BLaER1 treated with 17β-estradiol and CSF1 and Interleukin-3, amounts not matched to agents 10 nM and 100 nM (cell line): ENCODE data around the gene CHST3.

ENCODE experiments used
- H3K27ac ChIP-seq, 11 experiments: shearing (Covaris generic); formaldehyde crosslinking; 2 replicates each; pipeline ENCODE4 v1.8.1; 2022
- H3K27me3 ChIP-seq, 11 experiments: shearing (Covaris generic); formaldehyde crosslinking; 2 replicates each; pipeline ENCODE4 v1.8.1; 2022
- H3K36me3 ChIP-seq, 11 experiments: shearing (Covaris generic); formaldehyde crosslinking; 2 replicates each; pipeline ENCODE4 v1.8.1; 2022
- H3K4me1 ChIP-seq, 10 experiments: shearing (Covaris generic); formaldehyde crosslinking; 2 replicates each; pipeline ENCODE4 v1.8.1; 2022
- H3K4me2 ChIP-seq, 11 experiments: shearing (Covaris generic); formaldehyde crosslinking; 2 replicates each; pipeline ENCODE4 v1.8.1; 2022
- H3K4me3 ChIP-seq, 10 experiments: shearing (Covaris generic); formaldehyde crosslinking; 2 replicates each; pipeline ENCODE4 v1.8.1; 2022
- H3K9ac ChIP-seq, 11 experiments: shearing (Covaris generic); formaldehyde crosslinking; 2 replicates each; pipeline ENCODE4 v1.8.1; 2022
- H3K9me3 ChIP-seq, 11 experiments: shearing (Covaris generic); formaldehyde crosslinking; replicated peaks in 1 of 11; 2 replicates each; pipeline ENCODE4 v1.8.1; 2022
- H4K20me1 ChIP-seq, 11 experiments: shearing (Covaris generic); formaldehyde crosslinking; 2 replicates each; pipeline ENCODE4 v1.8.1; 2022
- Cebpa-rat ChIP-seq, 11 experiments: shearing (Covaris generic); IDR thresholded peaks; 2 replicates each; pipeline ENCODE4 v1.8.1; 2022

Gene CHST3

DNA sequence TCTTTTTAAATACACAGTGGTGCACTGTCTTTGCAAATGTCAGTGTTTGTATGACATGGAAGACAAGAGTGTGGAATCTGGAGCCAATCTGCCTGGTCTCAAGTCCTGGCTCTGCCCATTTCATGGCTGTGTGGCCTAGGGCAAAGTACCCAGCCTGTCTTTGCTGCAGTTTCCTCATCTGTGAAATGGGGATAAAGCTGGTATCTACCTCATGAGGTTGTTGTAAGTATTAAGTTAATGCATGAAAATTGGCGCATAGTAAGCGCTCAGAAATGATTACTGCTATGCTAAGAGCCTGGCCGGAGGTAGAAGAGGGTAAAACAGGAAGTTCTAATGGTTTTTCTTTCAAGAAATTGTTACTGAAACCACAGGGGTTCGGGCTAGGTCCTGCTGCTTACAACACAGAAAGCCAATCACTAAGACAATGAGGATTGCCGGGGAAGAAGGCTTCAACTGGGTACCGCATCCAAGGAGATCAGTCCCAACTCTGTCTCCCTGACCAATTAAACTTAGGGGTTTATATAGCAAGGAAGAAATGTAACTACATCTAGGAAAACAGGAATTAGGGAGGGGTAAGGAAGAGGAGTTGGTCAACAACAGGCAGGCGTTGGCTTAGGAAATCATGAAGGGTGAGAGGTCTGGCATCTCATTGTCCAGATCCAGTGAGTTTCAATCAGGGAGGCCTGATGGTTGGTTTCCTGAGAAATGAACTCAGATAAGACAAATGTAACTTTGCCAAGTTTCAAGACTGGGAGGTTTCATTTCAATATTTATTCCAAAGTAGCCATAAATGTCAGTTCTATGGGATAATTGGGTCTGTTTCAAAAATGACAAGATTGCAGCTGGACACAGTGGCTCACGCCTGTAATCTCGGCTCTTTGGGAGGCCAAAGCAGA is 57.0 kb downstream of the CHST3 start:
- Histone ChIP-seq H3K4me1 (peaks cover 22 to 32% (median 26%) of the 10 kb centered on the region in 10 experiments), H3K4me2 (peak overlapping the region; percentile 2 to 37 (median 21); a peak in 12 of 22 replicates), H3K4me3 (no peak overlapping the region), H3K27ac (no peak overlapping the region), H3K27me3 (no peaks in the 10 kb centered on the region), H3K9ac (no peak overlapping the region), H3K9me3 (no peaks in the 10 kb centered on the region), H4K20me1 (no peaks in the 10 kb centered on the region), H3K36me3 (no peaks in the 10 kb centered on the region)
- no peak for TF ChIP-seq Cebpa-rat (IDR thresholded peaks at IDR 0.05)

GRCh38 chr10:72022228-72022627 is 58.0 kb downstream of the CHST3 start:
- Histone ChIP-seq H3K4me2 (no peak overlapping the region), H3K27ac (no peak overlapping the region), H3K36me3 (no peaks in the 10 kb centered on the region), H3K4me1 (peaks cover 11 to 28% (median 19%) of the 10 kb centered on the region in 10 experiments), H3K9me3 (no peaks in the 10 kb centered on the region), H3K27me3 (no peaks in the 10 kb centered on the region), H3K4me3 (no peak overlapping the region), H3K9ac (no peak overlapping the region), H4K20me1 (no peaks in the 10 kb centered on the region)
- TF ChIP-seq Cebpa-rat (IDR thresholded peaks at IDR 0.05) = no peak

DNA sequence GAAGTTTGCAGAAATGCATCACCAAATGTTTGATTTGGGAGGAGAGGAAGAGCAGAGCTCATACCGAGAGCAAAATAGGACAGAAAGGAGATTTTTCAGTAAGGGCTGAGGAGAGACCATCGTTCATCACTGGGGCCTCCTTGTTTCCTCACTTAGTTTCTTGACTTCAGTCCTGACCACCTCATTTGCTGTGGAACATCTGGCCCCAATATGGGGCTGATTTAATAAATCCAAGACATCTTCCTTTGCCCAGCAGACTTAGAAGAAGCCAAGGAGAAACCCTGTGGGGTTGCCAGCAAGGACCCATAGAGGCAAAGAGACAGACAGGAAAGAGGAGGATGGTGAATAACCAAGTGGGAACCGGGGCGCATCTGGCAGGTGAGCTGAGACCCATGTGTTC is 60.4 kb downstream of the CHST3 start:
- Histone ChIP-seq H3K4me2 (no peak overlapping the region), H3K27ac (no peak overlapping the region), H3K4me1 (peaks cover 9 to 23% (median 15%) of the 10 kb centered on the region in 10 experiments), H4K20me1 (no peaks in the 10 kb centered on the region), H3K9me3 (no peaks in the 10 kb centered on the region), H3K9ac (no peak overlapping the region), H3K4me3 (no peak overlapping the region), H3K27me3 (no peaks in the 10 kb centered on the region), H3K36me3 (no peaks in the 10 kb centered on the region)
- no peak for TF ChIP-seq Cebpa-rat (IDR thresholded peaks at IDR 0.05)

GRCh38 chr10:72025400-72025799 is 61.2 kb downstream of the CHST3 start:
- H3K9me3 ChIP-seq = no peaks in the 10 kb centered on the region
- no peak overlapping the region for H3K9ac ChIP-seq
- H3K4me3 ChIP-seq = no peak overlapping the region
- no peak overlapping the region for H3K27ac ChIP-seq
- H3K4me1 ChIP-seq = peaks cover 9 to 24% (median 15%) of the 10 kb centered on the region in 10 experiments
- peak overlapping the region in 3 of 11 experiments; percentile 26 to 54 (median 30); a peak in 2 of 22 replicates for H3K4me2 ChIP-seq
- H3K27me3 ChIP-seq = no peaks in the 10 kb centered on the region
- no peaks in the 10 kb centered on the region for H4K20me1 ChIP-seq
- no peaks in the 10 kb centered on the region for H3K36me3 ChIP-seq
- no peak for TF ChIP-seq Cebpa-rat (IDR thresholded peaks at IDR 0.05)

- Histone ChIP-seq H3K4me1 (peaks cover 9 to 28% (median 14%) of the 10 kb centered on the region in 10 experiments), H3K9me3 (no peaks in the 10 kb centered on the region), H4K20me1 (no peaks in the 10 kb centered on the region), H3K36me3 (no peaks in the 10 kb centered on the region), H3K27ac (no peak overlapping the region), H3K9ac (no peak overlapping the region; a peak in 1 of 22 replicates), H3K4me3 (no peak overlapping the region), H3K27me3 (no peaks in the 10 kb centered on the region), H3K4me2 (peak overlapping the region in 8 of 11 experiments; percentile 20 to 54 (median 28); a peak in 13 of 22 replicates)
- no peak for TF ChIP-seq Cebpa-rat (IDR thresholded peaks at IDR 0.05)
Observed at GRCh38 chr10:72025832-72026231, 61.6 kb downstream of the CHST3 start.

GRCh38 chr10:72026278-72027111 is 62.3 kb downstream of the CHST3 start:
- no peak overlapping the region; a peak in 1 of 22 replicates for H3K9ac ChIP-seq
- TF ChIP-seq Cebpa-rat (IDR thresholded peaks at IDR 0.05) = no peak
- H3K27me3 ChIP-seq = no peaks in the 10 kb centered on the region
- no peaks in the 10 kb centered on the region for H3K9me3 ChIP-seq
- H3K4me3 ChIP-seq = no peak overlapping the region
- no peaks in the 10 kb centered on the region for H3K36me3 ChIP-seq
- H3K4me1 ChIP-seq = peaks cover 3 to 27% (median 9%) of the 10 kb centered on the region in 10 experiments
- no peaks in the 10 kb centered on the region for H4K20me1 ChIP-seq
- H3K4me2 ChIP-seq = peak overlapping the region in 8 of 11 experiments; percentile 20 to 54 (median 28); a peak in 13 of 22 replicates
- no peak overlapping the region for H3K27ac ChIP-seq

DNA sequence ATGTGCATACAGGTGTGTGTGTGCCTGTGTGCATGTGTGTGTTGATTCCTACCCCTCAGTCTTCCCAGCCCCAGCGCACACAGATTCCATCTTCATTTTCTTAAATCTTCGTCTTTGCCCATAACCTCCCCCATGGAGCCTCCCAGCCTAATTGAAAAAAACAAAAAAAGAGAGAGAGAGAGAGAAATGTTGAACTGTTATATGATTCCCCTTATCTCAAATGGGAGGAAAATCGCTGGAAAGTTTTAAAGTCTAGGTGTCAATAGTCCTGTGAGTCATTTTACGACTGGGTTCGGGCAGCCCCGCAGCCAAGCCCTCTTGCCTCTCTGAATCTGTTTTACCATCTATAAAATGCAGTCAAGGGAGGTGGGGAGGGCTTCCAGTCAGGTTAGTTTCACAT is 63.3 kb downstream of the CHST3 start:
- Histone ChIP-seq H3K27ac (no peak overlapping the region), H3K9me3 (no peaks in the 10 kb centered on the region), H3K27me3 (no peaks in the 10 kb centered on the region), H3K4me2 (no peak overlapping the region), H3K4me3 (no peak overlapping the region), H3K9ac (no peak overlapping the region), H4K20me1 (no peaks in the 10 kb centered on the region), H3K4me1 (peaks cover 0 to 24% (median 9%) of the 10 kb centered on the region in 10 experiments; a peak in 15 of 20 replicates), H3K36me3 (no peaks in the 10 kb centered on the region)
- no peak for TF ChIP-seq Cebpa-rat (IDR thresholded peaks at IDR 0.05)

- peaks cover 0 to 24% (median 9%) of the 10 kb centered on the region in 10 experiments; a peak in 16 of 20 replicates for H3K4me1 ChIP-seq
- no peak overlapping the region for H3K27ac ChIP-seq
- H3K9me3 ChIP-seq = no peaks in the 10 kb centered on the region
- H3K4me2 ChIP-seq = no peak overlapping the region
- H4K20me1 ChIP-seq = no peaks in the 10 kb centered on the region
- no peaks in the 10 kb centered on the region for H3K36me3 ChIP-seq
- H3K27me3 ChIP-seq = no peaks in the 10 kb centered on the region
- no peak overlapping the region for H3K4me3 ChIP-seq
- H3K9ac ChIP-seq = no peak overlapping the region
- no peak for TF ChIP-seq Cebpa-rat (IDR thresholded peaks at IDR 0.05)
Observed at GRCh38 chr10:72029414-72029813, 65.2 kb downstream of the CHST3 start.
